GM19463 (cell line): ENCODE data around the gene SMAP1.
"Not testable (repeated sequence)": the region's sequence is repeated elsewhere in the genome, so short reads cannot be mapped to it uniquely, and the experiment has no call there.

Experiments
- ATAC-seq: cut with Tn5 transposase; IDR thresholded peaks from one replicate; pipeline ENCODE4 v1.9.1; 2021; ENCODE audit warnings: mild to moderate bottlenecking, moderate library complexity; ENCODE audit not compliant: unreplicated experiment

The SMAP1 gene

DNA sequence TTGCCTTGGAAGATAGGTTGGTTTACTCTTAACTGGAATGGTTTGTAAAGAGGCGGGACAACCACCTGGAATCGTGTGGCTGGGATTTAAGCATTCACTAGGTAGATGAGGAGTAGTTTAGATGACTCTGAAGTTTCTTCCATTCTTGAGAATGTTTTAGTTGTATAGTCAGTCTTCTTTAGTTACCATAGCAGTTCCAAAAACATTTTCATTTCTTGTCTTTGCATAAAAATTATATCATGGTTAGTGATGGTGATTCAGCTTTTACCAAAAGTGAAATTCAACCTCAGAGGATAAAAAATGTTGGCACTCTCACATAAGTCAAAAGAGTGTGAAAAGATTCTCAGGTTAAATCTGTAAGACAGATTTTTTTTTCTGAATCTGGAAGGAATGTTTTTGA lies 70.3 kb downstream of the SMAP1 start:
- no peak for ATAC-seq

GRCh38 chr6:70739534-70739933 lies 71.9 kb downstream of the SMAP1 start:
- no peak for ATAC-seq

GRCh38 chr6:70740746-70741145 lies 73.1 kb downstream of the SMAP1 start:
- ATAC-seq, result not testable (repeated sequence)

DNA sequence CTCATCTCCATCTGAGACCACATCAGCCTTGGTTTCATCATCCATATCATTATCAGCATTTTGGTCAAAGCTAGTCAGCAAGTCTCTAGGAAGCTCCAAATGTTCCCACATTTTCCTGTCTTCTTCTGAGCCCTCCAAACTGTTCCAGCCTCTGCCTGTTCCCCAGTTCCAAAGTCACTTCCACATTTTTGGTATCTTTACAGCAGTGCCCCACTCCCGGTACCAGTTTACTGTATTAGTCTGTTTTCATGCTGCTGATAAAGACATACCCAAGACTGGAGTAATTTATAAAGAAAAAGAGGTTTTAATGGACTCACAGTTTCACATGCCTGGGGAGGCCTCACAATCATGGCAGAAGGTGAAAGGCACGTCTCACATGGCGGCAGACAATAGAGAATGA lies 74.8 kb downstream of the SMAP1 start:
- ATAC-seq, result not testable (repeated sequence)

DNA sequence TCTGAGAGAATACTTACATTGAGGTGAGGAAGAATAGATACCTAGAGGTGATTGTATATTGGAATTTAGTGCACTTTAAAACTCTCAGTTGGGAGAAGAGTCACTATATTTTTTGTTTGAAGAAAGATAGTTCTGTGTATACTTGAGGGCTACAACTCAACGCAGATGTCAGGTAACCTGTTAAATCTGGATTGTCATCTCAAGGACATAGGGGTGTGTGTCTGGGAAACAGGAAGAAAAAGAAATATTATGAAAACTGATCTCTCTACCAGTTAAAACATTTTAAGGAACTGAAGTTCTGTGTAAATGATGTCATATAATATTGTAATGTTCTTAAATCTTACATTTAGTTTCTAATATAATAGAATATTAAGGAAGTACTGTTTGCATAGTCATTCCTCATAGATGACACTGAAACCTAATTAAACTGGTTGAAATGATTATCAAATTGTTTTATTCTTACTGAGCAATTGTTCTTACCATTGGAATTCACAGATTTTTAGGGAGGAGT lies 86.2 kb downstream of the SMAP1 start:
- no peak for ATAC-seq

GRCh38 chr6:70758883-70759282 lies 91.2 kb downstream of the SMAP1 start:
- ATAC-seq, result no peak

- no peak for ATAC-seq
Observed at GRCh38 chr6:70763754-70764510, 96.2 kb downstream of the SMAP1 start.

- ATAC-seq, result no peak
Observed at GRCh38 chr6:70764706-70765105, 97.0 kb downstream of the SMAP1 start.

- ATAC-seq, result not testable (repeated sequence)
Observed at GRCh38 chr6:70771351-70771750, 103.7 kb downstream of the SMAP1 start.

GRCh38 chr6:70779934-70780333 lies 112.3 kb downstream of the SMAP1 start:
- ATAC-seq, result no peak

GRCh38 chr6:70790483-70791224 lies 123.0 kb downstream of the SMAP1 start:
- ATAC-seq, result no peak

DNA sequence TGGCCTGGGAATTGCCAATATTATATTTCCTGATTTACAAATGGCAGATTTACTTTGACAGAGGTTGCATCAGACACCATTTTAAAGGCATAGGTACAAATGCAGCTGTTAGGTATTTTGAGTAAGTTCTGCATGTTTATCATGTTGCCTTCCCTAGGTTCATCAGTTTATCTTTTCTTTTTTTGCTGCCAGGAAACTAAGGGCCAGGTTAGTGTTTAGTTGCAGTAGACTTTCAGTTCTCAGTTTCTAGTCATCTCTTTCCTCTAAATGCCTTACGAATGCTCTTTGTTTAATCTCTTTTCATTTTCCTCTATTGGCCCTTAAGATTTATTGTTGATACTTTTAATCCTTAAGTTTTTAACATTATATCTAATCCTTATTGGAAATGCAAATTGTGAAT lies 129.9 kb downstream of the SMAP1 start:
- ATAC-seq, result peak; percentile 92

DNA sequence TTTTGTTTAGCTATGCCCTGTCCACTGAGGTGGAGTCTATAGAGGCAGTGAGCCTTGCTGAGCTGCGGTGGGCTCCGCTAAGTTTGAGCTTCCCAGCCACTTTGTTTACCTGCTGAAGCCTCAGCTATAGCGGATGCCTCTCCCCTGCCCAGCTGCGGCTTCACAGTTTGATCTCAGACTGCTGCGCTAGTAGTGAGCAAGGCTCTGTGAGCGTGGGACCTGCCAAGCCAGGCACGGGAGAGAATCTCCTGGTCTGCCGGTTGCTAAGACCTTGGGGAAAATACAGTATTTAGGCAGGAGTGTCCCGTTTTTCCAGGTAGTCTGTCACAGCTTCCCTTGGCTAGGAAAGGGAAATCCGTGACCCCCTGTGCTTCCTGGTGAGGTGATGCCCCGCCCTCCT lies 138.4 kb downstream of the SMAP1 start:
- no peak for ATAC-seq

- no peak for ATAC-seq
Observed at GRCh38 chr6:70811788-70812187, 144.1 kb downstream of the SMAP1 start.

DNA sequence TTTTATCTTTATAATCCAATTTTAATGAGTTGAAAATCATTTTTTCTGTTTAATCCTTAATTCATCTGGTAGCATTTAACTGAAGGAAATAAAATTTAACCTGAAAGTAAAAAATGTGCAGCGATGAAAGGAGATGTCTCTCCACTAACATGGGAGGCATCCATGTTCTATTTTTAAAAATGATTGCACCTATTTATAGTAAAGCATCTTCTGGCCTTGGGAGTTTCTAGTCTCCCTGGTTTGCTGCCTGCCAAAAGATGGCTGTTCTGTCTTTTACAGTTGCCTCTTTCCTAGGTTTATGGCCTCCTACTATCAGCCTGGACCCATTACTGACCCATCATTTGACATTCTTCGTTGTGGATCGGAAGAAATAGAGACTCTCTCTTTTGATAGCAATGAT lies 146.2 kb downstream of the SMAP1 start:
- ATAC-seq, result no peak

DNA sequence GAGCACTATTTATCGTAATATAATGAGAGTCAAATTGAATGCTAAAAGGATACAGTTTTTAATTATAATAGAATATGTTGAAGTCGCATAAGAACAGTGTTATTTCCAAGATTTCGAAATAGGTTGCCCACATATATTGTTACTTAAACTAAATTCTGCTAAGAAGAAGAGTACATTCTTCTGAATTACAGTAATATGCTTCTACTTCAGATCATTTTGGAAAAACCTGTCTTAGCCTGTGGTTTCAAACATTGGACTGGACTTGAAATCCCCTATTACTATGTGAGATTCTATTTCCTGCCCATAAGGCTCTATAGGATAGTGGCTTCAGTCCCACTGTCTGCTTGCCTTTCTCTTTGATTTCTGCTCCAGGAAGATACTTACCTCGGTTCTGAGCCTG lies 152.0 kb downstream of the SMAP1 start:
- ATAC-seq, result no peak

- ATAC-seq, result no peak
Observed at GRCh38 chr6:70820778-70821177, 153.1 kb downstream of the SMAP1 start.

GRCh38 chr6:70821751-70822150 lies 154.1 kb downstream of the SMAP1 start:
- no peak for ATAC-seq

DNA sequence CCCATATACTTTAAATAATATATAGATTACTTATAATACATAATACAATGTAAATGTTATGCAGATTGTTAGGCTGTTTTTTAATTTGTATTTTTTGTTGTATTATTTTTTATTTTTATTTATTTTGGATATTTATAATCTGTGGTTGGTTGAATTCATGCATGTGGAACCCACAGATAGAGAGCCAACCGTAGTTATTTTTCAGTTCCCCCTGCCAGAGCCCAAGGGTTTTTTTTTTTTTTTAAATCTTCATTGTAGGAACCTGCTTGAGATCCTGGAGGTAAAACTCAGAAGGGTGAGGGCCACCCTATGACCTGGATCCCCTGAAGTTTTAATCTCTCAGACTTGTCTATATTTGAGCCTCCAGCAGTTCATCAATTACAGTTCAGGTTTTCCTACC lies 156.0 kb downstream of the SMAP1 start:
- no peak for ATAC-seq

DNA sequence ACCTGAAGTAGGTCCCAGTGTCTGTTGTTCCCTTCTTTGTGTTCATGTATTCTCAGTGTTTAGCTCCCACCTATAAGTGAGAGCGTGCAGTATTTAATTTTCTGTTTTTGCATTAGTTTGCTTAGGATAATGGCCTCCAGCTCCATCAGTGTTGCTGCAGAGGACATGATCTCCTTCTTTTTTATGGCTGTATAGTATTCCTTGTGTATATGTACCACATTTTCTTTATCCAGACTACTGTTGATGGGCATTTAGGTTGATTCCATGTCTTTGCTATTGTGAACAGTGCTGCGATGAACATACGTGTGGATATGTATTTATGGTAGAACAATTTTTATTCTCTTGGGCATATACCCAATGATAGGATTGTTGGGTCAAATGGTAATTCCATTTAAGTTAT lies 163.7 kb downstream of the SMAP1 start:
- no peak for ATAC-seq

DNA sequence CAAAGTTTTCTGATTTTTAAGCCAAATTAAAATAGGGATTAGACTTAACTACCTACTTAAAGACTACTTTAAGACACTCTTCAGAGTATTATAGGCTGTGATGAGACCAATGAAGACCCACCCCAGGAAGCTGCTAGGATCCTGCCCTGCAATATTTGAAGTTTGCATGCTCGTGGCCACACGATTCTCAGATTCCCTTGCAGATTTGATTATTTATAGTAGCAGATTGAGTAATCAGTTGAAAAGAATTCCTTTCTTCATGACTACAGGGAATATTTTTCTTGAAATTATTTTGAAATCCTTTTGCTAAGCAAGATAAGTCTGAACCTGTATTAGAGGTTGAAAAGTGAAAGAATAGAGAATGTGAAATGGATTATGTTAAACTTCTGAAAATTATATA lies 166.8 kb downstream of the SMAP1 start:
- no peak for ATAC-seq

- no peak for ATAC-seq
Observed at GRCh38 chr6:70838907-70839285, 171.2 kb downstream of the SMAP1 start.
